Thoracic aorta (tissue), 2 donors: Measurements from ENCODE around the gene RPL13. TPM values are rescaled to one million over a fixed set of nuclear protein-coding genes. Genes with fewer than 3 reads are reported as not detected.
A peak's percentile ranks its signal among the peaks of the same experiment; 100 is the strongest.

ENCODE experiments used
- ATAC-seq: fragments of 150-250 bp; one replicate; pipeline ENCODE4 v1.8.0; 2017; ENCODE audit warnings: low read depth; ENCODE audit not compliant: insufficient number of reproducible peaks, low FRiP score
- DNase-seq: peaks from one replicate; pipeline ENCODE4 v3.0.0-alpha.2; 2020; ENCODE audit warnings: low spot score
- H3K27ac ChIP-seq, 2 donors: fragments of 200-600 bp; sonication (generic); 1 replicate in 1 of 2; 2 replicates in 1 of 2; pipeline ENCODE4 v1.5.1; 2016; ENCODE audit warnings: mild to moderate bottlenecking in 2 of 2, moderate library complexity in 2 of 2
- H3K27me3 ChIP-seq: fragments of 200-600 bp; sonication (generic); replicated peaks from 2 replicates; pipeline ENCODE4 v1.6.0; 2016; ENCODE audit warnings: mild to moderate bottlenecking; ENCODE audit not compliant: insufficient read depth
- H3K36me3 ChIP-seq: fragments of 200-600 bp; sonication (generic); one replicate; pipeline ENCODE4 v1.5.1; 2016
- H3K4me1 ChIP-seq, 2 donors: fragments of 200-600 bp; sonication (generic); 1 replicate in 1 of 2; 2 replicates in 1 of 2; pipeline versions ENCODE4 v1.5.1 to v1.6.0; 2016; ENCODE audit warnings: low read depth in 2 of 2, mild to moderate bottlenecking in 1 of 2; ENCODE audit not compliant: control insufficient read depth in 1 of 2
- H3K4me3 ChIP-seq: fragments of 200-600 bp; sonication (generic); 2 replicates; pipeline ENCODE4 v1.5.1; 2016; ENCODE audit warnings: mild to moderate bottlenecking
- H3K9me3 ChIP-seq: fragments of 200-600 bp; sonication (generic); 2 replicates; pipeline ENCODE4 v1.5.1; 2016
- total RNA-seq, 2 donors: library from RNA; depleted of rRNA; stranded (reverse); fragments of >200 nt; gene quantifications; one replicate each; pipeline versions ENCODE4 v1.1.0 to v1.2.3, GENCODE V29; 2016
- TF ChIP-seq, protein P1 (sequence below): fragments of 200-600 bp; sonication (generic); IDR thresholded peaks from one replicate; pipeline ENCODE4 v1.5.1; 2019; ENCODE audit warnings: antibody characterized with exemption

Gene RPL13
- total RNA-seq, 2 donors from 2014 or later, result 3,914 to 4,192 TPM

DNA sequence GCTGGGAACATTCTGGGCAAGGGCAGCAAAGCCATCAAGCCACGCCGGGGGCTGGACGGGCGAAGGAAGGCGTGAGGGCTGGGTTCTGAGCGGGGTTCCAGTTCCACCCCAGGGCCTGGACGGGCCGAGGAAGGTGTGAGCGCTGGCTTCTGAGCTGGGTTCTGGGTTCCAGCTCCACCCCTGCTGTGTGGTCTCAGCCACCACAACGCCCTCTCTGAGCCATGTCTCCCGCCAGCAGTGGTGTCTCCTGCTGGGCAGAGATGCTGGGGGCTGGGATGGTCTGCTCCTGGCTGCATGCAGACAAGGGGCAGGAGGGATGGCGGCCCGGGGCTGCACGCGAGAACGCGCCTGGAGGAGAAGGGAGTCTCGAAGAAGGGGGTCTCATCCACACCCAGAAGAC is 11.2 kb downstream of the RPL13 start:
- H3K9me3 ChIP-seq, result no peaks in the 10 kb centered on the region
- peaks cover 4% of the 10 kb centered on the region for H3K27me3 ChIP-seq
- H3K4me3 ChIP-seq, result no peak overlapping the region
- H3K4me1 ChIP-seq, result peaks cover 11 to 17% of the 10 kb centered on the region in 2 donors
- no peak for ATAC-seq
- no peak for DNase-seq
- no peak overlapping the region for H3K27ac ChIP-seq
- no peaks in the 10 kb centered on the region for H3K36me3 ChIP-seq
- TF ChIP-seq, protein P1, sequence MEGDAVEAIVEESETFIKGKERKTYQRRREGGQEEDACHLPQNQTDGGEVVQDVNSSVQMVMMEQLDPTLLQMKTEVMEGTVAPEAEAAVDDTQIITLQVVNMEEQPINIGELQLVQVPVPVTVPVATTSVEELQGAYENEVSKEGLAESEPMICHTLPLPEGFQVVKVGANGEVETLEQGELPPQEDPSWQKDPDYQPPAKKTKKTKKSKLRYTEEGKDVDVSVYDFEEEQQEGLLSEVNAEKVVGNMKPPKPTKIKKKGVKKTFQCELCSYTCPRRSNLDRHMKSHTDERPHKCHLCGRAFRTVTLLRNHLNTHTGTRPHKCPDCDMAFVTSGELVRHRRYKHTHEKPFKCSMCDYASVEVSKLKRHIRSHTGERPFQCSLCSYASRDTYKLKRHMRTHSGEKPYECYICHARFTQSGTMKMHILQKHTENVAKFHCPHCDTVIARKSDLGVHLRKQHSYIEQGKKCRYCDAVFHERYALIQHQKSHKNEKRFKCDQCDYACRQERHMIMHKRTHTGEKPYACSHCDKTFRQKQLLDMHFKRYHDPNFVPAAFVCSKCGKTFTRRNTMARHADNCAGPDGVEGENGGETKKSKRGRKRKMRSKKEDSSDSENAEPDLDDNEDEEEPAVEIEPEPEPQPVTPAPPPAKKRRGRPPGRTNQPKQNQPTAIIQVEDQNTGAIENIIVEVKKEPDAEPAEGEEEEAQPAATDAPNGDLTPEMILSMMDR, result no peak

DNA sequence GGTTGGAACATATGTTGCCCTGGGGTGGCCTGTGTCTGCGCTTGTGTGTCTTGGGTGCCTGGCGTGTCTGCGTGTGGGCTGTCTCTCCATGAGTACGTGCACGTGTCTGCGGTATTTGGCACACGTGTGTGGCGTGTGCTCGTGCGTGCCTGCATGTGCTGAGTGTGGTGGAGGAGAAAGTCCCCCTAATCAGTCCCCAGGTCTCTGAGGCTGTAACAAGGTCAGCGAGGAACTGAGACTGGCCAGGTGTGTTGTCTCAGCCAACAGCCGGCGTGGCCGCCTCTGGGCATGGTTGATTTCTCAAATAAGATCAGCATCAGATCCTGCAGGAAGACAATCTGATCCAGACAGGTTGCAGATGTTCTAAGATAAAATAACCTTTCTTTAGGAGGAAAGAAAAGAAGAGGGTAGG is 11.6 kb downstream of the RPL13 start:
- Histone ChIP-seq H3K27ac (no peak overlapping the region), H3K36me3 (no peaks in the 10 kb centered on the region), H3K27me3 (peaks cover 4% of the 10 kb centered on the region), H3K9me3 (no peaks in the 10 kb centered on the region), H3K4me1 (peaks cover 11 to 17% of the 10 kb centered on the region in 2 donors), H3K4me3 (no peak overlapping the region)
- ATAC-seq (no peak), DNase-seq (no peak)
- TF ChIP-seq, protein P1, result no peak

DNA sequence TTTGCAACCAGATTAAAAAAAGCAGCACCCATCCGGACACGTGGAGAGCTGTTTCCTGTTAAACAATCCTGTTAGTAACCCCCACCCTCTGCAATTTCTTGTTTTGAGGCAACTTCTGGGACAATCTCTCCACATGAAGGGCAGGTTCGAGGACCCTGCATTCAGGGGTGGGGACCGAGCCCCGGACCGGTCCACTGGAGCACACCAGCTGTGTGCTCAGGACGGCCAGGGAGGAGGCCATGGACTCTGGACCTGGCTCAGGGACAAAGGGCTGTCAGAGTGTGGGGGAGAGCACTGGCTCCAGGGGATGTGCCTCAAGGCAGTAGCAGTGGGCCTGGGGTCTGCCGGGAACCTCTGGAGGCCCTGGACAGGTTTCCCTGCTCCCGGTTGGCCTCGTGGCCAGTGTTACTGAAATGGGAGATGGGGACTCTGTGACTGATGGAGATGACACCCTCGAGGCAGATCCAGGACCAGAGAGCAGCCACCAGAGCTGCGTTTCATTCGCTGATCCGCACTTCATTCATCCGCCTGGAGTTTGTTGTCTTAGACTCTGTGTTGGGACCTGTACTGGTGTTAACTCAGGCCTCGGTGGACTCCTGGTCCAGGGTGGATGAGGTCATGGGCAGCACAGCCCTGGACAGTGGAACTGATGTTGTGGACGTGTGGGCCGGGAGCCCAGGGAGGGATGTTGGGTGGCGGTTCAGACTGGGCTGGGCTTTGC is 12.2 kb downstream of the RPL13 start:
- TF ChIP-seq, protein P1, result no peak
- no peak overlapping the region for H3K4me3 ChIP-seq
- no peak overlapping the region for H3K27ac ChIP-seq
- DNase-seq (no peak), ATAC-seq (no peak)
- no peaks in the 10 kb centered on the region for H3K36me3 ChIP-seq
- H3K4me1 ChIP-seq, result peaks cover 11 to 17% of the 10 kb centered on the region in 2 donors
- peaks cover 4% of the 10 kb centered on the region for H3K27me3 ChIP-seq
- H3K9me3 ChIP-seq, result no peaks in the 10 kb centered on the region

DNA sequence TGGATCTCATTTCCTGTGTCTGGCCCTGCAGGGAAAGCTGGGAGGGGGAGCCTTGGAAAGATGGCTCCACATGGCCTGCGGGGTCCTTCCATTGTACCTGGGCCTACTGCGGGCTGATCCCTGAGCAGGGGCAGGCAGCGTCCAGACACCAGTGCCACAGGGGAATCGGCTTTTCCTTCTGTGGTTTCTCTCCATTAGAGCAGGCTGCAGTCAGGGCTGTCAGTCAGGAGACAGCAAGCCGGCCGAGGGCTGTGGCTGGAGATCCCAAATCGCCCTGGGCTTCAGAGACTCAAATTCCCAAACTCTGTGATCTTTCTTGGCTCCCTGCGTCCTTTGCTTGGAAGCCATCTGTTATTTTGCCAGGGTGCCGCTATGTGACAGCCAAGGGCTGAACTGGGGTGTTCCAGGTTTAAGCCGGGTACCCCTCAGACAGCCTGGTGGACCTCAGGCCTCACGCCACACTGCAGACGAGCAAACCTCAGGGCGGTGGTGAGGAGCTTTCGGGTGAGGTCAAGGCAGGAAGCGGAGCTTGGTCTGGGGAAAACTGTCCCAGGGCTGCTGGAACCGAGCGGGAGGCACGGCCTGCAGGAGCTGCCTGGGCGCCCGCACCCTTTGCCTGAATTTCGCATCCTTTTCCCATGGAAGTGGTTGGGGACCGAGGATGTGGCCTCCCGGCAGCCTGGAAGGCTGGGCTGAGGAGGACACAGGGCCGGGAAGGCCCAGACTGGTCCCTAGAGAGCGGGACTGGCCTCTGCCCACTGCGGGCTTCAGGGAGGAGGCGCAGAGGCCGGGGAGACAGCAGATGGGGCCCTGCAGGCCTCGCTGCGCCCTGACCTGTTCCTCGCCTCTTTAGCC is 13.6 kb downstream of the RPL13 start:
- ATAC-seq (no peak), DNase-seq (no peak)
- peaks cover 11 to 17% of the 10 kb centered on the region in 2 donors for H3K4me1 ChIP-seq
- H3K27me3 ChIP-seq, result peaks cover 4% of the 10 kb centered on the region
- H3K4me3 ChIP-seq, result peak overlapping the region; percentile 66
- no peaks in the 10 kb centered on the region for H3K9me3 ChIP-seq
- H3K36me3 ChIP-seq, result no peaks in the 10 kb centered on the region
- H3K27ac ChIP-seq, result no peak overlapping the region
- TF ChIP-seq, protein P1, result no peak

DNA sequence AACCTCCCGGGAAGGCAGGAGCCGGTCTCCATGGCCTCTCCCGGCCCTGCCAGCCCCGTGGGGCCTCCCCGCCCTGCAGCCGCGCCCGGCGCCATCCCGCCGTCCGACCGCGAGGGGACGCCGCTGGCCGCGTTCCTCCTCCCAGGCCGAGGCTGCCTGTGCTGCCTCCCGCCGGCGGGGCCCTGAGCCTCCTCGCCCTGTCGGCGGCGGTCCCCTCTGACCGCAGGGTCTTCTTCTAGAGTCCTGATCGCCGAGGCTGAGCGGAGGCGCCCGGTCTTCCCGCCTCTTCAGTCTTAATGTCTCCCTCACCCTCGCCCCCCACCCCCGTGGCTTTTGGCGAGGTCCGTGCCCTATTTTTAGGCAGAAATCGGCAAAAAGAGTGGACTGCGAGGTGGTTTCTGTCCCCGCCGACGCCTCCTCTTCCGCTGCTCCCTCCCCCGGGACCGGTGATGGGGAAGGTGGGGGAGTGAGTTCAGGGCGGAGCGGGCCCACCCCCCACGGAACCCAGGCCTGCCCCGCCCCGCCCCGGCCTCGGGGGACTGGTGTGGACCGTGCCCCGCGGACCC is 14.3 kb downstream of the RPL13 start:
- Histone ChIP-seq H3K4me3 (peak overlapping the region; percentile 66), H3K4me1 (peaks cover 11 to 17% of the 10 kb centered on the region in 2 donors), H3K36me3 (no peaks in the 10 kb centered on the region), H3K27me3 (peaks cover 4% of the 10 kb centered on the region), H3K27ac (no peak overlapping the region), H3K9me3 (no peaks in the 10 kb centered on the region)
- ATAC-seq (no peak), DNase-seq (no peak)
- TF ChIP-seq, protein P1, result peak; percentile 40
